ENCODE data around the gene KCNF1. TPM values are rescaled to one million over a fixed set of nuclear protein-coding genes. Genes with fewer than 3 reads are reported as not detected.

The KCNF1 gene
- total and polyA plus RNA-seq, 2 experiments from 2014 or later = 0.67 to 0.87 TPM

GRCh38 chr2:10863837-10864236 is 47.9 kb upstream of the KCNF1 start:
- H3K9me3 ChIP-seq (ENCODE audit: low read depth) = no peaks in the 10 kb centered on the region
- no peaks in the 10 kb centered on the region for H3K9me2 ChIP-seq (replicated peaks; ENCODE audit: insufficient read depth)
- H4K20me1 ChIP-seq (ENCODE audit: insufficient read depth, poor library complexity, severe bottlenecking) = no peaks in the 10 kb centered on the region
- no peak overlapping the region for H3K4me2 ChIP-seq
- TF ChIP-seq, protein P1, sequence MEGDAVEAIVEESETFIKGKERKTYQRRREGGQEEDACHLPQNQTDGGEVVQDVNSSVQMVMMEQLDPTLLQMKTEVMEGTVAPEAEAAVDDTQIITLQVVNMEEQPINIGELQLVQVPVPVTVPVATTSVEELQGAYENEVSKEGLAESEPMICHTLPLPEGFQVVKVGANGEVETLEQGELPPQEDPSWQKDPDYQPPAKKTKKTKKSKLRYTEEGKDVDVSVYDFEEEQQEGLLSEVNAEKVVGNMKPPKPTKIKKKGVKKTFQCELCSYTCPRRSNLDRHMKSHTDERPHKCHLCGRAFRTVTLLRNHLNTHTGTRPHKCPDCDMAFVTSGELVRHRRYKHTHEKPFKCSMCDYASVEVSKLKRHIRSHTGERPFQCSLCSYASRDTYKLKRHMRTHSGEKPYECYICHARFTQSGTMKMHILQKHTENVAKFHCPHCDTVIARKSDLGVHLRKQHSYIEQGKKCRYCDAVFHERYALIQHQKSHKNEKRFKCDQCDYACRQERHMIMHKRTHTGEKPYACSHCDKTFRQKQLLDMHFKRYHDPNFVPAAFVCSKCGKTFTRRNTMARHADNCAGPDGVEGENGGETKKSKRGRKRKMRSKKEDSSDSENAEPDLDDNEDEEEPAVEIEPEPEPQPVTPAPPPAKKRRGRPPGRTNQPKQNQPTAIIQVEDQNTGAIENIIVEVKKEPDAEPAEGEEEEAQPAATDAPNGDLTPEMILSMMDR (IDR thresholded peaks at IDR 0.05; ENCODE audit: poor library complexity) = no peak
- TF ChIP-seq EZH2 (IDR thresholded peaks at IDR 0.05; ENCODE audit: borderline replicate concordance) = no peak
- 69% methylated on average over 8 of the region's 8 CpGs for WGBS (ENCODE audit: low lambda C conversion rate, missing lambda C conversion rate)
- no peak for DNase-seq (ENCODE audit: low spot score)
- no peaks in the 10 kb centered on the region for H3K36me3 ChIP-seq (replicated peaks; ENCODE audit: insufficient read depth, low read depth)
- no peak overlapping the region for H3K4me3 ChIP-seq
- no peaks in the 10 kb centered on the region for H3K79me2 ChIP-seq
- no peak overlapping the region for H3K27ac ChIP-seq
- H2AFZ ChIP-seq = no peak overlapping the region
- peaks cover 3% of the 10 kb centered on the region for H3K27me3 ChIP-seq
- H3K4me1 ChIP-seq (ENCODE audit: insufficient read depth) = no peaks in the 10 kb centered on the region

DNA sequence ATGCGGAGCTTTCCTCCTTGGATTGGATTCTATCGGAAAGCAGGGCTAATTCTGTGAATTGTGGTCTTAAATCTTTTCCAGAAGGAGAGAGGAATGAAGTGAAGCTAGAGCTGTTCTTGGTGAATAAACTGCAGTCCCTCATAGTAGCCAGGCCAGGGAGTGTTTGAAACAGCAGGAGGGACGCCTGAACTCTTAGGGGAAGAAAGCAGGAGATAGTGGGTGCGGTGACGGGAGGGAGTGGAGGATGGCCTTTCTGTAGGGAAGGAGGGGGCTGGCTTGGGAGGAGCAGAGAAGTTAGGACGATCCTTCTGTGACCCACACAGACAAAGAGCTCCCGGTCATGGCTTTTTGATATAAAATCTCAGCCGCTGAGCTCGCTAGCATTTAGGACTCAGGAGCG is 47.5 kb upstream of the KCNF1 start:
- H3K27me3 ChIP-seq = peaks cover under 1% of the 10 kb centered on the region

GRCh38 chr2:10864861-10865636 is 46.7 kb upstream of the KCNF1 start:
- H3K4me2 ChIP-seq = no peak overlapping the region
- H3K27ac ChIP-seq = no peak overlapping the region
- no peak overlapping the region for H2AFZ ChIP-seq
- no peaks in the 10 kb centered on the region for H3K79me2 ChIP-seq
- no peaks in the 10 kb centered on the region for H3K9me2 ChIP-seq (replicated peaks; ENCODE audit: insufficient read depth)
- 93% methylated on average over 14 of the region's 14 CpGs for WGBS (ENCODE audit: low lambda C conversion rate, missing lambda C conversion rate)
- H3K4me3 ChIP-seq = no peak overlapping the region
- no peaks in the 10 kb centered on the region for H3K9me3 ChIP-seq (ENCODE audit: low read depth)
- no peaks in the 10 kb centered on the region for H3K36me3 ChIP-seq (replicated peaks; ENCODE audit: insufficient read depth, low read depth)
- no peak for TF ChIP-seq EZH2phosphoT487 (IDR thresholded peaks at IDR 0.05; ENCODE audit: low read depth, severe bottlenecking, unreplicated experiment)
- TF ChIP-seq, protein P1 (IDR thresholded peaks at IDR 0.05; ENCODE audit: poor library complexity) = no peak
- no peak for TF ChIP-seq EZH2 (IDR thresholded peaks at IDR 0.05; ENCODE audit: borderline replicate concordance)
- no peaks in the 10 kb centered on the region for H3K27me3 ChIP-seq
- DNase-seq (ENCODE audit: low spot score) = no peak
- H3K4me1 ChIP-seq (ENCODE audit: insufficient read depth) = no peaks in the 10 kb centered on the region
- no peaks in the 10 kb centered on the region for H4K20me1 ChIP-seq (ENCODE audit: insufficient read depth, poor library complexity, severe bottlenecking)

More for the DNA sequence above, 47.5 kb upstream of the KCNF1 start:
- no peaks in the 10 kb centered on the region for H3K9me2 ChIP-seq (replicated peaks; ENCODE audit: insufficient read depth)
- no peak overlapping the region for H3K27ac ChIP-seq
- WGBS (ENCODE audit: low lambda C conversion rate, missing lambda C conversion rate) = 74% methylated on average over 10 of the region's 10 CpGs
- no peaks in the 10 kb centered on the region for H3K4me1 ChIP-seq (ENCODE audit: insufficient read depth)
- no peak overlapping the region for H3K4me3 ChIP-seq
- H3K79me2 ChIP-seq = no peaks in the 10 kb centered on the region
- TF ChIP-seq, protein P1 (IDR thresholded peaks at IDR 0.05; ENCODE audit: poor library complexity) = no peak
- TF ChIP-seq EZH2phosphoT487 (IDR thresholded peaks at IDR 0.05; ENCODE audit: low read depth, severe bottlenecking, unreplicated experiment) = no peak
- no peak for TF ChIP-seq EZH2 (IDR thresholded peaks at IDR 0.05; ENCODE audit: borderline replicate concordance)
- H4K20me1 ChIP-seq (ENCODE audit: insufficient read depth, poor library complexity, severe bottlenecking) = no peaks in the 10 kb centered on the region
- H3K36me3 ChIP-seq (replicated peaks; ENCODE audit: insufficient read depth, low read depth) = no peaks in the 10 kb centered on the region
- H3K9me3 ChIP-seq (ENCODE audit: low read depth) = no peaks in the 10 kb centered on the region
- H3K4me2 ChIP-seq = no peak overlapping the region
- no peak for DNase-seq (ENCODE audit: low spot score)
- H2AFZ ChIP-seq = no peak overlapping the region
